Esophagus muscularis mucosa (tissue), 4 donors: ENCODE measurements around the gene LAMTOR5.

Experiments used
- CTCF ChIP-seq, 3 experiments: fragments of 200-600 bp in 2 of 3; fragments of 450-650 bp in 1 of 3; sonication (generic) in 2 of 3; IDR thresholded peaks; one replicate each; pipeline ENCODE4 v1.5.1; 2017 to 2019; ENCODE audit warnings: antibody characterized with exemption in 3 of 3, mild to moderate bottlenecking in 2 of 3, moderate library complexity in 1 of 3
- EP300 ChIP-seq: sonication (generic); formaldehyde crosslinking; IDR thresholded peaks from one replicate; pipeline ENCODE4 v1.6.1; 2017; ENCODE audit warnings: antibody characterized with exemption
- POLR2A ChIP-seq: fragments of 450-650 bp; IDR thresholded peaks from one replicate; pipeline ENCODE4 v1.6.1; 2017; ENCODE audit warnings: antibody characterized with exemption, moderate library complexity, mild to moderate bottlenecking, low read depth
- POLR2AphosphoS5 ChIP-seq, 2 donors: sonication (generic); formaldehyde crosslinking; IDR thresholded peaks; one replicate each; pipeline ENCODE4 v1.6.1; 2017; ENCODE audit warnings: antibody characterized with exemption in 2 of 2

- TF ChIP-seq CTCF (IDR thresholded peaks at IDR 0.05) (no peak), POLR2A (no peak), POLR2AphosphoS5 (IDR thresholded peaks at IDR 0.05) (no peak), EP300 (no peak)
Measured at GRCh38 chr1:110393691-110394492, 13.6 kb downstream of the LAMTOR5 start.
